NB4 (cell line): ENCODE measurements around the gene FBXO34.
"Not testable (repeated sequence)": the region's sequence is repeated elsewhere in the genome, so short reads cannot be mapped to it uniquely, and the experiment has no call there.

Experiments used
- DNase-seq: peaks from one replicate; pipeline ENCODE4 v3.0.0; 2010; ENCODE audit warnings: low read depth
- H3K4me3 ChIP-seq: one replicate; pipeline ENCODE4 v1.5.1; 2011; ENCODE audit warnings: mild to moderate bottlenecking, low read depth, low read length, moderate library complexity
- MYC ChIP-seq: IDR thresholded peaks from 2 replicates; pipeline ENCODE4 v1.6.1; 2011; ENCODE audit warnings: low read depth, low read length
- POLR2A ChIP-seq: IDR thresholded peaks from 2 replicates; pipeline ENCODE4 v1.6.1; 2011; ENCODE audit warnings: mild to moderate bottlenecking; ENCODE audit not compliant: insufficient read length; ENCODE audit errors: extremely low read depth
- TF ChIP-seq, protein P1 (sequence below): IDR thresholded peaks from one replicate; pipeline ENCODE4 v1.5.1; 2012; ENCODE audit warnings: low read depth, low read length
- TF ChIP-seq, protein P2 (sequence below): IDR thresholded peaks from 2 replicates; pipeline ENCODE4 v1.6.1; 2011; ENCODE audit warnings: low read depth, low read length

FBXO34 gene

DNA sequence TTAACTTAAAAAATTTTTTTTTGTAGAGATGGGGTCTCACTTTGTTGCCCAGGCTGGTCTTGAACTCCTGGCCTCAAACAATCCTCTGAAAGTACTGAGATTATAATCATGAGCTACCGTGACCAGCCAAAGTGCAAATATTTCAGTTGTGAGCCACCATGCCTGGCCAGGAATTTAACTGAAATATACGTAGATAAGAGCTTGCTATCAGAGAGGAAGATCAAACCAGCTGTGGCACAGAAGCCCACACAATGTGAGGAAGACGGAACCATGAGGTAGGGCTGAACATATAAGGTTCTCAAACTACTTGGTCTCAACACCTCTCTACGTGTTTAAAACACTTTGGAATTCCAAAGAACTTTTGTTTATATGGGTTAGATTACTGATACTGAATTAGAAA is 111.3 kb downstream of the FBXO34 start:
- TF ChIP-seq POLR2A (no peak), MYC (no peak)
- TF ChIP-seq, protein P1, sequence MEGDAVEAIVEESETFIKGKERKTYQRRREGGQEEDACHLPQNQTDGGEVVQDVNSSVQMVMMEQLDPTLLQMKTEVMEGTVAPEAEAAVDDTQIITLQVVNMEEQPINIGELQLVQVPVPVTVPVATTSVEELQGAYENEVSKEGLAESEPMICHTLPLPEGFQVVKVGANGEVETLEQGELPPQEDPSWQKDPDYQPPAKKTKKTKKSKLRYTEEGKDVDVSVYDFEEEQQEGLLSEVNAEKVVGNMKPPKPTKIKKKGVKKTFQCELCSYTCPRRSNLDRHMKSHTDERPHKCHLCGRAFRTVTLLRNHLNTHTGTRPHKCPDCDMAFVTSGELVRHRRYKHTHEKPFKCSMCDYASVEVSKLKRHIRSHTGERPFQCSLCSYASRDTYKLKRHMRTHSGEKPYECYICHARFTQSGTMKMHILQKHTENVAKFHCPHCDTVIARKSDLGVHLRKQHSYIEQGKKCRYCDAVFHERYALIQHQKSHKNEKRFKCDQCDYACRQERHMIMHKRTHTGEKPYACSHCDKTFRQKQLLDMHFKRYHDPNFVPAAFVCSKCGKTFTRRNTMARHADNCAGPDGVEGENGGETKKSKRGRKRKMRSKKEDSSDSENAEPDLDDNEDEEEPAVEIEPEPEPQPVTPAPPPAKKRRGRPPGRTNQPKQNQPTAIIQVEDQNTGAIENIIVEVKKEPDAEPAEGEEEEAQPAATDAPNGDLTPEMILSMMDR: no peak
- TF ChIP-seq, protein P2, sequence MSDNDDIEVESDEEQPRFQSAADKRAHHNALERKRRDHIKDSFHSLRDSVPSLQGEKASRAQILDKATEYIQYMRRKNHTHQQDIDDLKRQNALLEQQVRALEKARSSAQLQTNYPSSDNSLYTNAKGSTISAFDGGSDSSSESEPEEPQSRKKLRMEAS: no peak
- no peak for DNase-seq
- H3K4me3 ChIP-seq: no peak overlapping the region

DNA sequence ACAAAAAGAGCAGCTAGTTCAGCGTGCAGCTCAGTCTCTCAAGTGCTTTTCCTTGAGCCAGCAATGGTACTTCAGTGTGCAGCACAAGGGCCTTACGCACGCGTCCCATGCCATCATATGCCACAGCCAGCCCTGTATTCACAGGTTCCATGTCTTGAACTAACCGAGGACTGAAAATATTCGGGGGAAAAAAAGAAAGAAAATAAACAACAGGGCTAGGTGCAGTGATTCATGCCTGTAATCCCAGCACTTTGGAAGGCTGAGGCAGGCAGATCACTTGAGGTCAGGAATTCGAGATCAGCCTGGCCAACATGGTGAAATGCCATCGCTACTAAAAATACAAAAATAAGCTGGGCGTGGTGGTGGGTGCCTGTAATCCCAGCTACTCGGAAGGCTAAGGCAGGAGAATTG is 111.8 kb downstream of the FBXO34 start:
- not testable (repeated sequence) for DNase-seq, H3K4me3 ChIP-seq

DNA sequence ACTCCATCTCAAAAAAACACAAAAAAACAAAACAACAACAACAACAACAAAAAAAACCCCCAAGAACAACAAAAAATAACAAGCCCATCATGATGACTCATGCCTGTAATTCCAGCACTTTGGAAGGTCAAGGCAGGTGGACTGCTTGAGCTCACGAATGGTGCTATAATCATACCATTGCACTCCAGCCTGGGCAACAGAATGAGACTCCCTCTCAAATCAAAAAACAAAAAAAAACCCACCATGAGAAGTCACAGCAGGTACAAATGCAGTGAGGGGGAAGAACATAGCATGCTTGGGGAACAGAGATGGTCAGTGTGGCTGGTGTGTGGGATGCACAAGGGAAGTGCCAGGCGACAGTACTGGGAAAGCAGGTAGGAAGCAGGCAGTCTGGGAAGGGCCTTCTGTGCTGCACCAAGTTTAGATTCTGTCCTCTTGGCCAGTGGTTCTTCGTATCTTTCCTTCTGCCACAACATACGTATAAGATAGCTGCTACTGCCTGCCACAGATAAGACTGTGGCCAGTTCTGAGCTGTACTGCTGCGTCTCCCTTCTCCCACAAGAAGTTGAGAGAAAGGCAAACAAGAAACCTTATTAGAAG is 112.4 kb downstream of the FBXO34 start:
- DNase-seq: no peak
- no peak overlapping the region for H3K4me3 ChIP-seq
- TF ChIP-seq, protein P1: no peak
- TF ChIP-seq POLR2A (no peak), MYC (no peak)
- TF ChIP-seq, protein P2: no peak

DNA sequence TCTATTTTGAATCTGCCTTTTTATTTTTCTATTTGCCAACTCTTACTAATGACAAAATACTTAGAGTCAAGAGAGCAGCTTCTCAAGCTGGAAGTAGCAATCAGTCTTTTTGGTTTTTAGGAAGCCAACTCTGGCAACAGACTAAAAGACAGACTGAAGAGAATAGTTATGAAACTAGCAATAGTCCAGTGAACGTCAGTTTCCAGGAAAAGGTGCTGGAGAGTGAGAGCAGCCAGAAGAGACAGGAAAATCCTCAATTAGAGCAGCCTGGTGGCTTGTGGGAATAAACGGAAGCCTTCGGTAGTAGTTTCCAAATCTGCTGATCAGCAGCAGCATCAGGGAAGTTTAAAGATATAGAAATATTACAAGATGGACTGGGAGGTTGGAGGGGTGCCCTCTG is 113.3 kb downstream of the FBXO34 start:
- no peak overlapping the region for H3K4me3 ChIP-seq
- TF ChIP-seq, protein P1: no peak
- TF ChIP-seq, protein P2: no peak
- TF ChIP-seq POLR2A: no peak
- no peak for TF ChIP-seq MYC
- no peak for DNase-seq

DNA sequence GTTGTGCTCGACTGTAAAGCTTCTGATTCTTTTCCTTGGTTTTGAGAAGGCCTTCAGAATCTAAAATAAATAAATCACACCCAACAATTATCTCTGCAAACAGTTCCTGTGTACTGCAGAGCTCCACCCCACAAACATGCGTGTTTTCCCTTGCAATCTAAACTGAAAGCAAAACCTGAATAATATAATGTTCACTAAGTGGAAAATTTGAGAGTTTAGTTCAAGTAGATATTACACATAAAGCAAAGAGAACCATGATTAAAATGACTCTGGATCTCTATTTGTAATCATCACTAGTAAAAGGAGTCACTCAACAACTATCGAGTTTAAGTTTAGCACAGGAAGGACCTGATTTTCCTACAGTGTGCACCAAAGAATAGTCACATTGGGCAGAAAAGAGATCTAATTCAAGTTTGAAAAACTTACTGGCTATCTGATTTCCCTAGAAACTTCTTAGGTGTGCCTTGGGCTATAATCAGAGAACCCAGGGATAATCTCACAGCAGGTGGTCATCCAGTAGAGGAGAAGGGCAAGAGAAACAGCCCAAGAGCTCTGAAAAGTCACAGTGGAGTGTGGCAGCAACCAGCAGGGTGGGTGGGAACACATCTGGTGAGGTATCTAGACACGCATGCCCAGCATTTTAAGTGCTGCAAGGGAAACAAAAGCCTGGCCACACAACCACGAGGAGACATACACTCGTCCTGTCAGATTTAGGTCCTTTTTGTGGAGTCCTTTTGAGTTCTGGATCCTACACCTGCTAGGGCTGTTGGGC is 115.0 kb downstream of the FBXO34 start:
- no peak overlapping the region for H3K4me3 ChIP-seq
- no peak for DNase-seq
- TF ChIP-seq POLR2A (no peak), MYC (no peak)
- TF ChIP-seq, protein P2: no peak
- TF ChIP-seq, protein P1: no peak

DNA sequence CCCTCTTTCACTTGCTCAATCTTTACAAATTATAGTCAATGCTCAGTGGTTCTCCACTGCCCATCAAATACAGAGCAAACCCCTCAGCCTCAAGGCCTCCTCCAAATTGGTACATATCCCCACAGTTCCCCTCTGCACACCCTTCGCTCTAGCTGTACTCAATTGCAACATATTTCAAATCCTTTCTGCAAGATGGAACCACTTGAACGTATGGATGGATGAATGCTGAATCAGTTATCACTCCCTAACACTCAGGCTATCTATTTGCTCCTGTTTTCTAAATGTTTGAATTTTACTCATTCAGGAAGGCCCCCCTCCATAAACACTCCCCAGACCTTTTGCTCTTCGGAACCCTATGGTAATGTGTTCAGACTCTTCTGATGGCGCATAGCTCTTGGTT is 115.9 kb downstream of the FBXO34 start:
- DNase-seq: no peak
- TF ChIP-seq, protein P2: no peak
- TF ChIP-seq, protein P1: no peak
- no peak for TF ChIP-seq MYC
- TF ChIP-seq POLR2A: no peak

More for the DNA sequence above, 115.9 kb downstream of the FBXO34 start:
- H3K4me3 ChIP-seq: no peak overlapping the region
